ENCODE results near the gene UTS2R.

- TF ChIP-seq CTCF (IDR thresholded peaks at IDR 0.05) (no peak), EP300 (IDR thresholded peaks at IDR 0.05) (no peak), POLR2A (IDR thresholded peaks at IDR 0.05; ENCODE audit: low read depth) (no peak)
Observed at GRCh38 chr17:82386255-82386831, 14.8 kb downstream of the UTS2R start.

Measured in esophagus muscularis mucosa (tissue), 4 donors.